ENCODE data around the gene C1D.

Gene C1D

DNA sequence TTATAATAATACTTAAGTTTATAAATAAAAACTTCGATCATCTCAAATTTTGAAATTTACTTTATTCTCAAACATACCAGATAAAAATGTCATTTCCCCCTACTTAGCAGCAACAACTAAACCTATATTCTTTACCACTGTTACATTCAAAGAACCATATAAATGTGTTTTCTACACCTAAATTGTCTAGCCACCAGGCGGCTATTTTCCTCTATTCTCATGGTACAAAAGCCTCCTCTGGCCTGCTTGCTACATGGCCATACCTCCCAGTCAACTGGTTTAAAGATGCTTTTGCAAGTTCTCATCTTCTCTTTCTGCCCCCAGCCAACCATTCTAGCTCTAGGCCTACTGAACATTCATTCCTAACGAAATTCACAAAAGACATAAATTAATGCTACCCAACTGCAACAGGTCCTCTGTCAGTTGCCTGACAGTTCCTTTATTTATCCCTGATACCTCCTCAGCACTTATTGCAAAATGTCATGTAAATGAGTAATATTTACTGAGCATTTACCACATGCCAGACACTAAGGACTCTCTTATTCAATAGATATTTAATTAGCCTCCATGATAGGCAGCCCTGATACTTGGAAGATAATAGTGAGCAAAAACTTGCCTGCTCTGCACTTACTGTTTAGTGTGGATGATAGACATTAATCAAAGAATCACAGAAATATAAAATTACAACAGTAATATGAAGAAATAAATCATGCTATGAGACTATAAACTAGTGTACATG lies 5.0 kb downstream of the C1D start:
- DNase-seq, result no peak

DNA sequence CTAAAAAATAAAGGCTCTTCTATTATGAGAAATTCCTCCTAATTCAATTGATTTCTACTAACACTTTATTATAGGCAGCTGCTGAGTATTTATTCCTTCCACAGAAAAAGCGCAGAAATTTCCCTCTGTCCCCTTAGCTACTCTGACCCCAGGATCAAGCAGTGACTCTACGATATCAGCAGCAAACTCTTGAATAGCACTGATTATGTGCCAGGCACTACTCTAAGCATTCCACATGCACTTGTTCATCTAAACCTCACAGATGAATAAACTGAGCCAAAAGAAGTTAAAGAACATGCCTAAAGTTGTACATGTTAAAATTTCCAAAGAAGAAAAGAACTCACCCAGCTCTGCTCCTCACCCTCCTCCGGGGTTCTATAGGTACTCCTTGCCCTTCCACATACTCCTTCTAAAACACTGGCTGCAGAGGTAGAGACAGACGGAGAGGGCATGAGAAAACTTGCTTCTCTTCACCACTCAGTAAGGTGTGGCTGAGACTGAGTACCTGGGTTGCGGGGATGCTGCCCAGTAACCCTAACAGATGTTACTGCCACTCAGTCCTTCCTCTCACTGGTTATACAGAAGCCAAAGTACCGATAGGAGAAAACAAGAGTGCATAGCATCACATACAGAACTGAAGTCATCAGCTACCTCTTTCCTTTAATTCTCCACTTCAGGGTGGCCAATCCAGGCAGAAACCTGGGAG lies 9.9 kb downstream of the C1D start:
- DNase-seq, result no peak

DNA sequence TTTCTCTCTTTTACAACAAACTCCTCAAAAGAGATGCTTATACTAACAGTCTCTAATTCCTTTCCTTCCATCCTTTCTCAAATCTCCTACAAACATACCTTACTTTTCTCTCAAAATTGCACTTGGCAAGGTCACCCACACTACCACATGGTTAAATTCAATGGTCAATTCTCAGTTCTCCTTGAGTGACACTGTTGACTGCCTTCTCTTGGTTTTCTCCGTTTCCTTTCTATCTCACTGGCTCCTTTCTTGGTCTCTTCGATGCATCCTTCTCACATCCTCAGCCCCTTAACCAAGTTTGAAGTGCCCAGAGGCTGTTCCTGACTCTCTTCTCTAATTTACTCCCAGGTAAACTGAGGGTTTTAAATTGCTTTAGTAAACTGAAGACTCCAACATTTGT lies 12.5 kb downstream of the C1D start:
- DNase-seq, result no peak

DNA sequence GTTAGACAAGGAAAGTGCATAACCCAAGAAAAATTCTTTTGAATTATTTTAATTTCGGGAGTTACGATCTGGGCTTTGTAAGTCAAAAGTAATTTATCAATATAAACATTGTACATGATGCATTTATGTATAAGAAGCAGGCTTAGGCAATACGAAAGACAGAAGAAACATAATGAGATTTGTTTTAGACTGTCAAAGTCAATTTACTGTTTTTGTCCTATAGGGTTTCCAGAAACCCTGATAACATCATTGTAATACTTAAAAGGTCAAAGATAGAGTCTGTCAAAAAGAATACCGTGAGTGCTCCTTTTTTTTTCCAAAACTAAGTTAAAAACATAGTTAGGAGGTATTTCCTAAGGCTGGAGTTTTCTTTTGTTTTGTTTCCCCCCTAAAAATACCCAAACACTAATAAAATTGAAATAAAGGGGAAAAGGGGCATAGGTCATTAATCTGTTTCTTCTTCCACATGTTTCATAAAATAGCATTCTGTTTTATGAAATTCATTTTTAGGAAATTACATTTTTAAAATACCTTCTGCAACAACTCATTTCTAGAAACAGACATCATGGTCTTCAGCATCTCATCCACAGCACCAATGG lies 16.1 kb downstream of the C1D start:
- no peak for DNase-seq

DNA sequence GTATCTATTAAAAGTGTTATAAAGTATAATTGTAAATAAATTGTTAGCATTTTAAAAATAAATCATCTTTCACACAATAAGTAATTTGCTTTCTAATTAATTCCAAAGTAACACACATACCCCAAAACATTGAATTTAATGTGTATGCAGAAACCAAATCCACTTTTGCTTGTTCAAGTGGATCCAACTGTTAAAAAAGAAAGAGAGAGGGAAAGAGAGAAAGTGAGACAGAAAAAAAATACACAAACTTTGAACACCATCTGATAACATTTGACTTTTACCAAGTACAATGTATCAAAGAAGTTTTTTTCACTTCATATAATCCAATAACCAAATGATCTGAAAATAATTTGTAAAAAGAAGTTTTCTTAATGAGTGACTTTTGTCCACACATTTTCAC lies 16.6 kb downstream of the C1D start:
- DNase-seq, result no peak

DNA sequence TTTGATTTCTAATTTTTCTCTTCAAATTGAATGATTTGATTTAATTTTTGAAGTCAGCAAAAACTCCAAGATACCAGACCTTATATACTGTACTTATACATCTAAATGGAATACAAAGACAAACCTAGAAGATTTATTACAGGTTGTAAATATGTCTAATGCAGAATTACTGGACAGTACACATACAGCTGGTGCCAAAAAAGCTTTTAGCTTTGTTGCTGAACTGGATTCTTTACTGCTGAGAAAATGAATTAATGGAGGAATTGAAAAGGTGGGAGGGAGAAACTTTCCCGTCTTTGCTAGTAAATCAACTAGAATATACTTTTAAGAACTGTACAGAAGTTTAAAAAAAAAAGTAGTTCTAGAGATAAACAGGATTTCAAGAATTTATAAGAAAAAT lies 17.5 kb downstream of the C1D start:
- DNase-seq, result no peak

DNA sequence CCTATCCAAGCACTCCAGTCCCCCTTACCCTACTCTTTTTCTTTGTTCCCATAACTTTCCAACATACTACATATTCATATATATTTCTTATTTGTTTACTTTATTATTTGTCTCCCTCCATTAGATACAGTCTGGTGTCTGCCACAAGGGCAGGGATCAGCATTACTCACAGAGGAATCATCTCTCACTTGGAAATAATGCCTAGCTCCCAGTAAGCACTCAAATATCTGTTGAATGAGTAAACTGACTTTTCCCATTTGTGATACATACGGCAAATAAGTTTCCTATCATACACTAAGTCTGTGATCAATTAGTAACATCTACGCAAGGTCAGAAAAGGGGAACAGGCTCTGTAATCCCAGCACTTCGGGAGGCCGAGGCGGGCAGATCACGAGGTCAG lies 18.7 kb downstream of the C1D start:
- no peak for DNase-seq

DNA sequence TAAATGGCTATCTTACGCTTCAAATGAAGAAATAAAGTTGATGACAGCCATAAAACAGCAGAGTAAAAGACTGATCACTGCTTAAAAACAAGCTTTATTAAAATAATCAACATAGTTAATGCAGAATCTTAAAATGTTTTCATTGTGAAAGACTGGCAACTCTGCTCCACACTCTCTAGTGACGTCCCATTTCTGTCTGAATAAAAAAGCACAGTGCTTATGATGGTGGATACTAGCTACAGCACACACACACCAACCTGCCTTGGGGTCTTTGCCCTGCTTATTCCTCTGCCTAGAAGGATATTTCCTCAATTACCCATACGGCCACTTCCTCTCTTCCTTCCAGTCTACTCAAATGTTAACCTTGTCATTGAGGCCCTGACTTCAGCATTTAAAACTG lies 19.1 kb downstream of the C1D start:
- no peak for DNase-seq

DNA sequence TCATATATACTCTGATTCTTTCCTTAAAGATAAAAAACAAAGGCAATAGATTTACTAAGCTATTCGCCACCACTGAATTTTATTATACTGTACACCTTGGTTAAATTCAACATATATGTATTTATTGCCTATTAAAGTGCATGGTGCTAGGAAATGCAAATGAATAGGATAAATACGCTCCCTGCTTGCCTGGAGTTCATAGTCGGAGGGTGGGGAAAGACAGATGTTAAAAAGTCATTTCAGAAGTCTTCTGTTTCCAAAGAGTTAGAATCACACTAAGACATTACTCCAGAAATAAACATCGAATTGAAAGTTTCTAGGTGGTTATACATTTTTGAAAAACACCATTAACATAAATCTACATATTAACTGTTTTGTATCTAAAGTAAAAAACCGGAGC lies 19.8 kb downstream of the C1D start:
- DNase-seq, result no peak

DNA sequence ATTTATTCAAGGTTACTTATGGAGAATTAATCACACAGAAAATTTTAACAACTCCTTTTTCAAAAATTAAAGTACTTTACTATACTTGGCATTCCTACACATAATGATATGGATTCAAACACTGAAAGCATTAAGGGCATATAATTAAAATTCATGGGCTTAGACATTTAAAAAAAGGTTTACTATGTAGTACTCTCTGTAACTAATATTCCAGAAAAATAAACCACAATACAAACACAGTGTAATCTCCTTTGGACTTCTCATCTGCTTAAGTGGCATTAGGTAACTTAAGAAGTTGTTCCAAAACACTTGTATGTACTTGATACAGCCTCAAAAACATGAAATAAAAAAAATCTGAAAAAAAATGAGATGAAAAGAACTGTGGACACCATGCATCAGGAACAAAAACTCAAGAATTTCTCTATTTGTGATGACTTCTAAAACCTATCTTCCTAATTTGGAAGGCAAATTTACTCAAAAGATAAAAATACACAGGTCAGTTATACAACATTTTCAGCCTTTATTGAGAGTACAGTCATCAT lies 21.0 kb downstream of the C1D start:
- no peak for DNase-seq

DNA sequence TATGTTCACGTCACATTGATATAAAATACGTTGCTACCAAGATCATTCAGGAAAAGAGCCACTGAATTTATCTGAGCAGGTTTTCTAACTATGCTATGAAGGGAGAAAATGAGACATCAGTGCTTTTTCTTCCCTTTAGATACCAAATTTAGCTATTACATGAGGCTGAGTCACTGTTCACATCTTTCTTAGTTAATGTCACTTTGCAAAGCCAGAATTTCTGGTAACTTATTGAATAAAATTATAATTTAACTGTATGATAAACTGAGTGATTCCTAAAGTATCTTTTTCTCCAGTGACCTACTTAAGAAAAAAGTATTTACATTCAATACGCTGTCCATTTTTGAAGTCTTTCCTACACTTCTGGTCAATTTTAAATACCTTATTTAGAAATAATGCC lies 22.7 kb downstream of the C1D start:
- DNase-seq, result no peak

DNA sequence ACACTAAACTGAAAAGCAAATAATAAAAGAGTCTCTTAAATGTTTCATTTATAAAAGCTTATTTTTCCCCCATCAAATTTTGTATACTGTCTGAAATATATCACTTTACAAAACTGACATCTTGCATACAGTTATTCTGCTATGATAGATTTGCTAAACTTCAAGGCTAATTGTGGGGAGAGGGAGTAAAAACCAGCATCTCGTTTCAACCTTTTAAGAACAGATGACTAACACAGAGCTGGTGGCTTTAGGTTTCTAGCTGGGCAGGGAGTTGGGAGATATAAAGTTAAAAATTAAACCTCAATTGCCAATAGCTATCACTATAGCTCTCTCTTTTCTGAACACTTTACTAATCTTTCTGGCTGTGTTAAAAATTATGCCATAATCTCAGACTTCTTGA lies 23.5 kb downstream of the C1D start:
- DNase-seq, result no peak

DNA sequence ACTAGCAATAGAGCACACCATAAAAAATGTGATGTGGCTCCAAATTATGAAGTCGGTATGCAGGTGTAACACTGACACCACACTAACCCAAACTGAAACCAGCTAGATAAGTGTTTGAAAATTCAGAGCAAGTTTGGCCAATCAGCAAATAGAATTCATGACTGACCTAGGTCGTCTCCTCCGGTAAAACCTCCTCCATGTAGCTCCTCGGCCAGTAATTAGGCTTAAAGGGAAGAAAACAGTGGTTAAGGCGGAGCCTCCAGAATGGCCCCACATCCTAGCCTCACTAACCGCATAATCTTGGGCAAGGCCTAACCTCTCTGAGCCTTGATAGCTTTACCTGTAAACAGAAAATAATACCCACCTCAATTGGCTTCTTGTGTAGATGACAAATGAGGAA lies 30.1 kb downstream of the C1D start:
- no peak for DNase-seq

DNA sequence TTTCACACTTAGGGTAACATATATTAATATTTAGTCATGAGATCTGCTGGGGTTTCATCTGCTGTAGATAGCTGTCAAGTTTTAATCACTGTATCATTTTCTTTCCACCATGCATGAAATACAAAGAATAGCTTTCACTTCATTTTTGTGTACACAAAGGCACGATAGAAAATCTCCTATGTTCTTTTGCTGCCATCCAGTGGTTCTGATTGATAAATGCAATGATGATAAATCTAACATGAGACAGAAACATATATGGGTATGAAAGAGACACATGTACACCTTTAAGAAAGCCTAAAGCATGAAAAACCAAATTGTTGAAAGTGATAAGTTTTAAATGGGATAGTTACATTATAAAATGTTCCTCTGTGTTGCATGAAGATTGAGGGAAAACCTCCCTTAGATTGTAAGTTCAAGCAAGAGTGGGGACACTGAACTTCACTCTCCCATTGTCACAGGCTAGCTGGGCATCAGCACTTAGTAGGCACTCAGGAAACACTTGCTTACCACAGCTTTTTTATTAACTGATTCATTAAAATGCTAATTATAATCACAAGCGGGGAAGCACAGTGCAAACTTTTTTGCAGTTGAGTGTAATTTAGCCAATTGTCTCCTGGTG lies 31.2 kb downstream of the C1D start:
- no peak for DNase-seq

DNA sequence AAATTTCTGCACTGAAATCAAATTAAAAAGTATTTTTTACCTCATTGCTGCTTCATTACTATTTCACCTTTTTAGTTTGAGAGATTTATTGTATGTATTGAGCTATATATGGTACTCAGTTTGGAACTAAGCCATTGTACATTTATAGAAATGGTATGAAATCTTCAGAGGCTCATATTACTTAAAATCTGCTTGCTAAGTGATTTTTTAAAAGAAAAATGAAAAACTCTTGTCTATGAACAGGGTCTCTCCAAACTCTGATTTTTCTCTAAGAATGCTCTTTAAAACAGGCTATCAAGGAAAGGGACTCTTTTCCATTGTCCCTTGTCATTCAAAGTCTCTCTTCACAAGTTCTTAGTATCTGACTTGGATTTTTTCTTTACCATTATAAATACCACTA lies 31.8 kb downstream of the C1D start:
- DNase-seq, result no peak

DNA sequence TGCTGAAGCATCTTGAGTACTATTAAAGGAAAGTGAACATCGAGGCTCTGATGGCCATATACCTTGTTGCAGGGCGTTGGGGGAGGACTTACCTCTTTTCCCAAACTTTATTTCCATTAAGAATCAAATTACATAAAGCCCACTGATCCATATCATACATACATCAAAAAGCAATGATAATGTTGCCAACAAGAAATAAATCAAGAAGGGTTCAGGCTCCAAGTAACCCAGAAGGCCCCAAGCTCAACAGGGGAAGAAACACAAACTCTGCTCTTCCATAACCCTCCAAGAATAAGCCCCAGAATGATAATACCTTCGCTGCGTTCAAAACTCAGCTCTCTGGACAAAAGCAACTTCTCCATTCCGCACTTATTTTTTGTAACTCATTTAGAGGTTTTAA lies 32.3 kb downstream of the C1D start:
- no peak for DNase-seq

DNA sequence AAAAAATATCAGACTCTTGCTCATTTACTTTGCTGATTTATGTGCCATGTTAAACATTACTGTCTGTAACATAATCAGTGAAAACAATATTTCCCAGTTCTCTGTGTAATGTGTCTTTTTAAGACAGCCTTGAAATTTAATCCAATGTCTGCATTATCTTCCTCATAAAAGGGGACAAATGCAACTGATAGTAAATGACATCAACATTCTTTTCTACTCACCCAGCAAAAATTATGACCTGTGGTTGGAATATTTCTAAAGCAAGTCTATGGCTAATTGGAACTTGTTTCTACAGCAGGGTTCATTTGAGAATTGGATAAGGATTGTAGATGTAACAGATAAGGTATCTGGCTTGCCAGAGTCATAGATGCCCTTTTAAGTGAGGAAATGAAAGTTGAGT lies 34.8 kb downstream of the C1D start:
- no peak for DNase-seq

DNA sequence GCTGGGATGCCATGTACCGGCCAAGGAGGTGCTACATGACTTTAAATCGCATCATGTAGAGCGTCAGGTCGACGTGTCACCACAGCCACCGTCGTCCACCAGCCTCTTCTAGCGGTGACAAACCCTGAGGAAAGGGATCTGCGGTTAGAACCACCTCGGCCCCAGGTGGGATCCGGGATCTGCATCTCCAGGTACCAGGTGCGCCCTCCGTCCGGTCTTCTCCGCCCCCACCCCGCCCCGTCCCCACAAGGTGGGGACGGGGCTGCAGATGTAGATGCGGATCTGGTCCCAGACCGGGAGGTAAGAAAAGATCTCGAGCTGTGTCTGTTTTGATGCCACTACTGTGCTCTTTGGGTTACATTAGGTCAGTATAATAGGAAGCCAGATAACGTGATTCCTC lies 38.4 kb downstream of the C1D start:
- no peak for DNase-seq

DNA sequence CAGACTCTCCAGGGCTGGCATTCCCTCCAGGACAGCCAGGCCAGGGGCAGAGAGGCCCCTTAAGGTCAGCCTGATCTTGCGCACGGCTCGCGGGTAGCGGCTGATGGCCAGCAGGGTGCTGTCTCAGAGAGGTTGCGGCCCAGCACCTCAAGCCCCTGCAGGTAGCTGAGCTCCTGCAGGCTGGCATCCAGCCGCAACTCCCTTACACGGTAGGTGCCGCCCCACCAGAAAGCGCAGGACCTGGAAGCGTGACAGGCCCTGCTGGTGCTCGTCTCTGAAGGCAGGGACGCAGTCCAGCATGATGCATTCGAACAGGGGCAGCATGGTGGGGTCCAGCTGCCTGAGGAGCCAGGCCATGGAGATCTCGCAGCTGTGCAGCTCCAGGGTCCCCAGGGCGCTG lies 38.9 kb downstream of the C1D start:
- no peak for DNase-seq

DNA sequence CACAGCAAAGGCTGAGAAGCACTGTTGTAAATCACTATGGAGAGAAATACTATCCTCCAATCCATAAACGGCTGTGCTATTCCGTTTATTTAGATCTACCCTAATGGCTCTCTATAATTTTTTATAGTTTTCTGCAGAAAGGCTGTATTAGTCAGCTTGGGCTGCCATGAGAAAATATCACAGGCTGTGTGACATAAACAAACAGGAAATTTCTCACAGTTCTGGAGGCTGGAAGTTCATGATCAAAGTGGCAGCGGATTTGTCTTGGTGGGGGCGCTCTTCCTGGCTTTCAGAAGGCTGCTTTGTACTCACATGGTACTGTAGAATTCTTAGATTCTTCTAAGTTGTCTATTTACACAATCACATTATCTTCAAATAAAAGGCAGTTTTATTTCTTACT lies 44.1 kb downstream of the C1D start:
- DNase-seq, result no peak

DNA sequence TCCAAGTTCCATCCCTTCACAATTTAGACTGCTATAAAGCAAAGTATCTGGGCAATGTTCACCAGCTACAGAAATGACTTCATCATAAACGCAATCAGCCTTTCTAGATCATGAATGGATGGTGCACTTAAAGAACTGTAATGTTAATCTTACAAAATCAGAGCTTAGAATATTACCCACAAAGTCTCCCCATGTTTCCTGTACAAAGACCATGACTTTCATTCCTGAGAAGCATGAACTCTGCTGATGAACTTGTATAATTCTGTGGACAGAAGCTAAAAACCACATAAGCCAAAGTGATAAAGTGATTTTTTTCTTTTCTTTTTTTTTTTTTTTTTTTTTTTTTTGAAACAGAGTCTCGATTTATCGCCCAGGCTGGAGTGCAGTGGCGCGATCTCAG lies 53.3 kb downstream of the C1D start:
- DNase-seq, result no peak

DNA sequence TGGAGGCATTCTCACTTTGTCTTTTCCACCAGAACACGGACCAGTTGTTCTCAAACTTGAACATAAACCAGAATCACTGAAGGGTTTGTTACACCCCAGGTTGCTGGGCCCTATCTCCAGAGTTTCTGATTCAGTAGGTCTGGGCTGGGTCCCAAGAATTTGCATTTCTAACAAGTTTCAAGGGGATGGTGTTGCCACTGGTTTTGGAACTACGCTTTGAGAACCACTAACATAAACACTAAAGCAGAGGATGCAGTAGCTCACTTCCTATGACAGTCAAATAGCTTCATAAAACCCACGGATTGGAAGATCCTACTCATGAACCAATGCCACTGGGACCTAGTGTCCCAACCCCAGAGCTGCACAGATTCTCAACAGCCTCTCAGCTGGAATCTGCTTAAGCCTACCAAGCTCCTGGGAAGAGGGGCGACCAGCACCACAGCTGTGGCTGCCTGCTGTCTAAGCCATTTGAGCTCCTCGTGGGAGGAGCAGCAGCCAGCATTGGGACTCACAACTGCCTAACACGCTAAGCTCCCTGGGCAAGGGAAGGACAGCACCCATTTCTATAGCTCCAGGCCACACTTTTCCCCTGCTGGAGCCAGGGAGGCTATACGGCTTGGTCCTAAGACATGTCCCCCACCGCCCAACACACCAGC lies 62.5 kb downstream of the C1D start:
- no peak for DNase-seq

DNA sequence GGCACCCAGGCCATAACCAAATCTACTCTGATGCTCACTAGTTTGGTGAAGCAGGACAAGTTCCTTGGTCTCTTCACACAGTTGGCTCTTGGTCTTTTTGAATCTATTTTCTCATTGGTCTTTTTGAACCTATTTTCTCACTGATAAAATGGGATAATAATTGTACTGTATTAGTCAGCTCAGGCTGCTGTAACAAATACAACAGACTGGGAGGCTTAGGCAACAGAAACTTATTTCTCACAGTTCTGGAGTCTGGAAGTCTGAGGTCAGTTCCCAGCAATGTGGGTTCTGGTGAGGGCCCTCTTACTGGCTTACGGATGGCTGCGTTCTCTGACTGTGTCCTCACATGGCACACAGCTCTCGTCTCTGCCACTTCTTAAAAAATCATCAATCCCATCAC lies 63.5 kb downstream of the C1D start:
- no peak for DNase-seq
